Activated naive CD8-positive, alpha-beta T cell treated with anti-CD3 and anti-CD28 coated beads, Interleukin-2, amount 50 U/mL, for 24 hours (primary cell): ENCODE measurements around the gene NOC4L.

ENCODE experiments used
- ATAC-seq: fragments of 150-1000 bp; cut with Tn5 transposase; one replicate; pipeline ENCODE4 v1.10.0; 2021
- DNase-seq: peaks from one replicate; pipeline ENCODE4 v3.0.0; 2021
- H3K27ac Mint-ChIP-seq: one replicate; pipeline ENCODE4 v1.8.0; 2021; ENCODE audit warnings: mild to moderate bottlenecking, mixed read lengths
- H3K27me3 Mint-ChIP-seq: one replicate; pipeline ENCODE4 v1.8.0; 2021; ENCODE audit warnings: mixed read lengths
- H3K36me3 Mint-ChIP-seq: one replicate; pipeline ENCODE4 v1.8.0; 2021; ENCODE audit warnings: low read depth, mixed read lengths
- H3K4me1 Mint-ChIP-seq: one replicate; pipeline ENCODE4 v1.8.0; 2021; ENCODE audit warnings: mixed read lengths
- H3K4me3 Mint-ChIP-seq: one replicate; pipeline ENCODE4 v1.8.0; 2021; ENCODE audit warnings: mild to moderate bottlenecking, moderate library complexity, mixed read lengths
- H3K9me3 Mint-ChIP-seq: one replicate; pipeline ENCODE4 v1.8.0; 2021; ENCODE audit warnings: mixed read lengths

NOC4L gene

GRCh38 chr12:132154341-132154761 is 10.1 kb downstream of the NOC4L start:
- Mint-ChIP-seq H3K27ac (no peak overlapping the region), H3K4me1 (no peaks in the 10 kb centered on the region), H3K4me3 (no peak overlapping the region), H3K27me3 (no peaks in the 10 kb centered on the region), H3K9me3 (no peaks in the 10 kb centered on the region), H3K36me3 (no peaks in the 10 kb centered on the region)
- ATAC-seq: no peak
- no peak for DNase-seq

DNA sequence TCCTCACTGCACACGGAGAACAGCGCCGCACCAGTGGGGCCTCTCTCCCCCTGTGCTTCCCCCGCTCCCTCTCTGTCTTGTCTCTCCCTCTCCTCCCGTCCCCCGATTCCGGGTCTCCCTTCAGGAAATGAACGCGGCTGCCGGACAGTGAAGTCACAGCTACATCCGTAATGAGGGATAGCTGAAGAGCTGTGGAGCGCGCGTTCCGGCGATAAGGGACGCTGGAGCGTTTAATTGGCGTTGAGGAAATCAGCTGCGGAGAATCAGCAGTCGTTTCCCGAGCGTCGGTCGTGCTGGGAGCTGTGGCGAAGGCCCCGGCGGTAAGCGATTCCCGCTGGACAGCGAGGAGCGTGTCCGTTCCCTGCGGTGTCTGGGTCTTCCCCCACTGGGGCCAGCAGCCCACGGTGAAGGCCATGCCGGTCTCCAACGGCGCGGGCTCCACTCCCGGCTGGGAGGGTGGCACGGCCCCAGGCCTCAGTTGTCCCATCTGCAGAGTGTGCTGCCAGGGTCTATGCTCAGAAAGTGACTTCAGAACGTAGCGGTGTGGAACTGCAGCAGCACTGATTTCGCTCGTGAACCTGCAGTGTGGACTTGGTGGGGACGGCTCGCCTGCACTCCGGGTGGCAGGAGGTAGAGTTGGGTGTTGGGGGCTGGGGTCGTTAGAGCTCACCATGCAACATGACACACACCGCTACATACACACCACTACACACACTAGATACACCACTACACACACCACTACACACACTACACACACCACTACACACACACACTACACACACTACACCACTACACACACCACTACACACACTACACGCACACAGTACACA is 10.9 kb downstream of the NOC4L start:
- no peak for ATAC-seq
- H3K36me3 Mint-ChIP-seq: no peaks in the 10 kb centered on the region
- no peaks in the 10 kb centered on the region for H3K9me3 Mint-ChIP-seq
- H3K27me3 Mint-ChIP-seq: no peaks in the 10 kb centered on the region
- DNase-seq: no peak
- H3K27ac Mint-ChIP-seq: no peak overlapping the region
- H3K4me1 Mint-ChIP-seq: no peaks in the 10 kb centered on the region
- H3K4me3 Mint-ChIP-seq: no peak overlapping the region

DNA sequence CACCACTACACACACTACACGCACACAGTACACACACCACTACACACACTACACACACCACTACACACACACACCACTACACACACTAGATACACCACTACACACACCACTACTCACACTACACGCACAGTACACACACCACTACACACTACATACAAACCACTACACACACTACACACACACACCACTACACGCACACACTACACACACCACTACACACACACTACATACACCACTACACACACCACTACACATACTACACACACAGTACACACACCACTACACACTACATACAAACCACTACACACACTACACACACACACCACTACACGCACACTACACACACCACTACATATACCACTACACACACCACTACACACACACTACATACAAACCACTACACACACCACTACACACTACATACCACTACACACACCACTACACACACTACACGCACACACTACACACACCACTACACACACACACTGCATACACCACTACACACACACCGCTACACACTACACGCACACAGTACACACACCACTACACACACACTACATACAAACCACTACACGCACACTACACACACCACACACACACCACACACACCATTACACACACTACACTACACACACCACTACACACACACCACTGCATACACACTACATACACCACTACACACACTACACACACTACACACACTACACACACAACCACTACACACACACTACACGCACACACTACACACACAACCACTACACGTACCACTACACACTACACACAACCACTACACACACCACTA is 11.7 kb downstream of the NOC4L start:
- Mint-ChIP-seq H3K36me3 (no peaks in the 10 kb centered on the region), H3K27ac (no peak overlapping the region), H3K9me3 (no peaks in the 10 kb centered on the region), H3K4me3 (no peak overlapping the region), H3K27me3 (no peaks in the 10 kb centered on the region), H3K4me1 (no peaks in the 10 kb centered on the region)
- ATAC-seq (no peak), DNase-seq (no peak)

GRCh38 chr12:132156573-132157325 is 12.5 kb downstream of the NOC4L start:
- H3K9me3 Mint-ChIP-seq: no peaks in the 10 kb centered on the region
- no peaks in the 10 kb centered on the region for H3K36me3 Mint-ChIP-seq
- H3K27ac Mint-ChIP-seq: no peak overlapping the region
- H3K4me3 Mint-ChIP-seq: no peak overlapping the region
- DNase-seq: no peak
- no peaks in the 10 kb centered on the region for H3K4me1 Mint-ChIP-seq
- H3K27me3 Mint-ChIP-seq: no peaks in the 10 kb centered on the region
- no peak for ATAC-seq

- Mint-ChIP-seq H3K36me3 (no peaks in the 10 kb centered on the region), H3K27me3 (no peaks in the 10 kb centered on the region), H3K4me3 (no peak overlapping the region), H3K4me1 (no peaks in the 10 kb centered on the region), H3K27ac (no peak overlapping the region), H3K9me3 (no peaks in the 10 kb centered on the region)
- no peak for ATAC-seq
- no peak for DNase-seq
Measured at GRCh38 chr12:132157733-132158409, 13.6 kb downstream of the NOC4L start.

- ATAC-seq: no peak
- Mint-ChIP-seq H3K27ac (no peak overlapping the region), H3K36me3 (no peaks in the 10 kb centered on the region), H3K27me3 (no peaks in the 10 kb centered on the region), H3K4me1 (peaks cover 3% of the 10 kb centered on the region), H3K4me3 (no peak overlapping the region), H3K9me3 (no peaks in the 10 kb centered on the region)
- no peak for DNase-seq
Measured at GRCh38 chr12:132158677-132159554, 14.7 kb downstream of the NOC4L start.

GRCh38 chr12:132159555-132160003 is 15.3 kb downstream of the NOC4L start:
- H3K27ac Mint-ChIP-seq: no peak overlapping the region
- peaks cover 8% of the 10 kb centered on the region for H3K4me1 Mint-ChIP-seq
- no peak overlapping the region for H3K4me3 Mint-ChIP-seq
- DNase-seq (no peak), ATAC-seq (no peak)
- no peaks in the 10 kb centered on the region for H3K9me3 Mint-ChIP-seq
- H3K27me3 Mint-ChIP-seq: no peaks in the 10 kb centered on the region
- no peaks in the 10 kb centered on the region for H3K36me3 Mint-ChIP-seq

GRCh38 chr12:132160016-132160415 is 15.8 kb downstream of the NOC4L start:
- H3K27ac Mint-ChIP-seq: no peak overlapping the region
- no peak for ATAC-seq
- no peaks in the 10 kb centered on the region for H3K36me3 Mint-ChIP-seq
- no peak for DNase-seq
- peaks cover 8% of the 10 kb centered on the region for H3K4me1 Mint-ChIP-seq
- H3K4me3 Mint-ChIP-seq: no peak overlapping the region
- H3K9me3 Mint-ChIP-seq: no peaks in the 10 kb centered on the region
- no peaks in the 10 kb centered on the region for H3K27me3 Mint-ChIP-seq

DNA sequence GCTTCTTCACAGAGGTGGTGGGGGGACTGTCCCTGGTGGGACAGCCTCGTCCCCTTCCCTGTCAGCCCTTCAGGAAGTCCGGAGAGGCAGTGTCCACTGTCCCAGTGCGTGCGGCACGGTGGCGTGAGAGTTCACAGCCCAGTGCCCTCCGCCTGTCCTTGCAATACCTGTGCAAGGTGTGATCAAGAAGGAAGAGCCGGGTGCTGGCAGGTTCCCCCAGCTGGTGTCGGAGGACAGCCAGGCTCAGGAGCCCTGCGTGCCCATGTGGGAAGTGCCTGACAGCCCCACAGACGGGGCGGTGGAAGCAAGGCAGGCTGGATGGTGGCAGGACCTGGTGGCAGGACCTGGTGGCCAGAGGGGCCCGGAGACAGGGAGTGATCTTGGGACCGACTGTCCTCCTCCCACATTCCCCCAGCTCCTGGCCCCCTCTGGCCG is 16.4 kb downstream of the NOC4L start:
- DNase-seq (no peak), ATAC-seq (no peak)
- Mint-ChIP-seq H3K36me3 (no peaks in the 10 kb centered on the region), H3K9me3 (no peaks in the 10 kb centered on the region), H3K27ac (no peak overlapping the region), H3K4me1 (peaks cover 8% of the 10 kb centered on the region), H3K4me3 (no peak overlapping the region), H3K27me3 (no peaks in the 10 kb centered on the region)

DNA sequence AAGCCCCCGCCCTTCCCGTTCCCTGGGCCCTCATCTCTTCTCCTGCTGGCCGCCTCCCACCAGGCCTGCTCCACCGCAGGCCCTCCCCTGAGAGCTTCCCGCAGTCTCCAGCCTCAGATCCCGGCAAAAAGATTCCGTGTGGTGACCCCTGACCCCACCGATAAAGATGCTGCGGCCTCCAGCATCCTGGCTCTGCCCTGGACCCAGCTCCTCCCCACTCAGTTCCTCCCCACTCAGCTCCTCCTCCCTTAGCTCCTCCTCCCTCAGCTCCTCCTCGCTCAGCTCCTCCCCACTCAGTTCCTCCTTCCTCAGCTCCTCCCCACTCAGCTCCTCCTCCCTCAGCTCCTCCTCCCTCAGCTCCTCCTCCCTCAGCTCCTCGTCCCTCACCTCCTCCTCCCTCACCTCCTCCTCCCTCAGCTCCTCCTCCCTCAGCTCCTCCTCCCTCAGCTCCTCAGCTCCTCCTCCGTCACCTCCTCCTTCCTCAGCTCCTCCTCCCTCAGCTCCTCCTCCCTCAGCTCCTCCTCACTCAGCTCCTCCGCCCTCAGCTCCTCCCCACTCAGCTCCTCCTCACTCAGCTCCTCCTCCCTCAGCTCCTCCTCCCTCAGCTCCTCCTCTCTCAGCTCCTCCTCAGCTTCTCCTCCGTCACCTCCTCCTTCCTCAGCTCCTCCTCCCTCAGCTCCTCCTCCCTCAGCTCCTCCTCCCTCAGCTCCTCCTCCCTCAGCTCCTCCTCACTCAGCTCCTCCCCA is 17.0 kb downstream of the NOC4L start:
- peaks cover 8% of the 10 kb centered on the region for H3K4me1 Mint-ChIP-seq
- no peaks in the 10 kb centered on the region for H3K36me3 Mint-ChIP-seq
- H3K4me3 Mint-ChIP-seq: no peak overlapping the region
- H3K9me3 Mint-ChIP-seq: no peaks in the 10 kb centered on the region
- no peak overlapping the region for H3K27ac Mint-ChIP-seq
- no peaks in the 10 kb centered on the region for H3K27me3 Mint-ChIP-seq
- no peak for ATAC-seq
- no peak for DNase-seq

DNA sequence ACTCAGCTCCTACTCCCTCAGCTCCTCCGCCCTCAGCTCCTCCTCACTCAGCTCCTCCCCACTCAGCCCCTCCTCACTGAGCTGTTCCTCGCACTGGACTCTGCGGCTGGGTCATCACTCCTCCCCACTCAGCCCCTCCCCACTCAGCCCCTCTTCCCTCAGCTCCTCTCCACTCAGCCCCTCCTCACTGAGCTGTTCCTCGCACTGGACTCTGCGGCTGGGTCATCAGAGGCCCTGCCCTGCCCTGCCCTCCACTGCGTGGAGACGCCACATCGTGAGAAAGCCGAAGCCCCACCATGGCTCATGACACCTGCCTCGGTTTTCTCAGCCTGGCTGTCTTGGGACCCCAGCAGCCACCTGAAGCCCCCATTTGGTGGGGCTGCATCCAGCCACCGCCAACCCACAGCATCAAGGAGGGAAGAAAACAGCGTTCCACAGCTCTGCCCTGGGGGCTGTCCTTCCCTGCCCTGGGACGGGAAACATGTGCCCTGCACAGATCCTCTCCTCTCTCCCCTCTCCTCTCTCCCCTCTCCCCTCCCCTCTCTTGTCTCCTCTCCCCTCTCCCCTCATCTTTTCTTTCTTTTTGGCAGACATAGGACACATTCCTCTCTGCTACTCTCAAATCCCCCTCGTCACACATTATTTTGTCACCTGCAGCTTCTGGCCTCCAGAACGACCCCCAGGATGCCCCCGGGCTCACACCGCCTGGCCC is 17.7 kb downstream of the NOC4L start:
- DNase-seq: no peak
- no peak overlapping the region for H3K27ac Mint-ChIP-seq
- peaks cover 3% of the 10 kb centered on the region for H3K9me3 Mint-ChIP-seq
- no peak for ATAC-seq
- peaks cover 8% of the 10 kb centered on the region for H3K4me1 Mint-ChIP-seq
- H3K36me3 Mint-ChIP-seq: no peaks in the 10 kb centered on the region
- no peak overlapping the region for H3K4me3 Mint-ChIP-seq
- no peaks in the 10 kb centered on the region for H3K27me3 Mint-ChIP-seq

DNA sequence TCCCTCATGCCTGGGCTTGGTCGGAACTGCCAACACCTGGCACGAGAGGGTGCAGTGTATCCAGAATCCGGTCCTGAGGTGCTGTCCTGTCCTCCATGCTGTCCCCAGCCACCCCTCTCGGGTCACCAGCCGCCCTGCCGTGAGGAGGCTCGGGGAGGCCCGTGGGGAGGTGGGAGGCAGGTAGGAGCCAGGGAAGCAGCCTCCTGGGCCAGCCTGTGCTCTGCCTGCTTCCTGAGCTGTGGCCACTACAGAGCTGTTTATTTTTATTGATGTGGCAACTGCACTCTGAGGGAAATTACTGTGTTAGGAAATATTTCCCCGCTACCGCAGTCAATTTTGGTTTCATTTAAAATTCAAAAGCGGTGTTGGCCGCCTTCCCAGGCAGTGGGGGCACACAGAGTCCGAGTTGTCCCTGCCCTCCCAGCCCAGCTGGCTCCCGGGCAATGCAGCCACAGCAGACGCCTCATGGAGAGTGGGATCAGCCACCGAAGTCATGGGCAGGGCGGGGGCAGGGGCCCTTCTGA is 18.3 kb downstream of the NOC4L start:
- Mint-ChIP-seq H3K36me3 (no peaks in the 10 kb centered on the region), H3K9me3 (peaks cover 5% of the 10 kb centered on the region)
- no peak for ATAC-seq

More for the DNA sequence above, 18.3 kb downstream of the NOC4L start:
- H3K27me3 Mint-ChIP-seq: no peaks in the 10 kb centered on the region
- DNase-seq: no peak
- H3K4me1 Mint-ChIP-seq: peaks cover 8% of the 10 kb centered on the region
- no peak overlapping the region for H3K27ac Mint-ChIP-seq
- no peak overlapping the region for H3K4me3 Mint-ChIP-seq
